NCI-H1694 treated with DMSO at 0.1 percent for 48 hours (cell line): Measurements from ENCODE around the gene SAP130.
"Not testable (repeated sequence)": the region's sequence is repeated elsewhere in the genome, so short reads cannot be mapped to it uniquely, and the experiment has no call there.

Experiments
- DNase-seq: peaks from one replicate; lab custom pipeline; 2025; lab: John Stamatoyannopoulos, UW

Gene SAP130

GRCh38 chr2:127953128-127953718 lies 74.6 kb downstream of the SAP130 start:
- DNase-seq = no peak

- no peak for DNase-seq
Observed at GRCh38 chr2:127951026-127951425, 76.8 kb downstream of the SAP130 start.

GRCh38 chr2:127950264-127950663 lies 77.6 kb downstream of the SAP130 start:
- no peak for DNase-seq

- DNase-seq = no peak
Observed at GRCh38 chr2:127945281-127945680, 82.6 kb downstream of the SAP130 start.

GRCh38 chr2:127943186-127943585 lies 84.7 kb downstream of the SAP130 start:
- no peak for DNase-seq

GRCh38 chr2:127942002-127942401 lies 85.9 kb downstream of the SAP130 start:
- no peak for DNase-seq

GRCh38 chr2:127941461-127941860 lies 86.4 kb downstream of the SAP130 start:
- DNase-seq = no peak

GRCh38 chr2:127940641-127941040 lies 87.2 kb downstream of the SAP130 start:
- DNase-seq = no peak

GRCh38 chr2:127935337-127935736 lies 92.5 kb downstream of the SAP130 start:
- DNase-seq = no peak

- DNase-seq = no peak
Observed at GRCh38 chr2:127932199-127932876, 95.5 kb downstream of the SAP130 start.

- DNase-seq = no peak
Observed at GRCh38 chr2:127929449-127929848, 98.4 kb downstream of the SAP130 start.

- no peak for DNase-seq
Observed at GRCh38 chr2:127927384-127927783, 100.5 kb downstream of the SAP130 start.

GRCh38 chr2:127917916-127918315 lies 109.9 kb downstream of the SAP130 start:
- DNase-seq = no peak

- no peak for DNase-seq
Observed at GRCh38 chr2:127913808-127914457, 113.9 kb downstream of the SAP130 start.

- DNase-seq = no peak
Observed at GRCh38 chr2:127911737-127912136, 116.1 kb downstream of the SAP130 start.

GRCh38 chr2:127910415-127910814 lies 117.4 kb downstream of the SAP130 start:
- DNase-seq = no peak

GRCh38 chr2:127909019-127909418 lies 118.8 kb downstream of the SAP130 start:
- no peak for DNase-seq

GRCh38 chr2:127907733-127908400 lies 120.0 kb downstream of the SAP130 start:
- not testable (repeated sequence) for DNase-seq

- DNase-seq = no peak
Observed at GRCh38 chr2:127906206-127906926, 121.5 kb downstream of the SAP130 start.

GRCh38 chr2:127901339-127902056 lies 126.4 kb downstream of the SAP130 start:
- no peak for DNase-seq

GRCh38 chr2:127897531-127898211 lies 130.2 kb downstream of the SAP130 start:
- no peak for DNase-seq
